ENCODE measurements around the gene CATSPERB.
"Not testable (repeated sequence)": the region's sequence is repeated elsewhere in the genome, so short reads cannot be mapped to it uniquely, and the experiment has no call there.

CATSPERB gene

GRCh38 chr14:91674911-91675310 lies 57.0 kb downstream of the CATSPERB start:
- DNase-seq (ENCODE audit: extremely low read depth in 1 of 2, low read depth in 1 of 2) = no peak

GRCh38 chr14:91669867-91670266 lies 62.0 kb downstream of the CATSPERB start:
- no peak for DNase-seq (ENCODE audit: extremely low read depth in 1 of 2, low read depth in 1 of 2)

- not testable (repeated sequence) for DNase-seq (ENCODE audit: extremely low read depth in 1 of 2, low read depth in 1 of 2)
Measured at GRCh38 chr14:91667101-91667500, 64.8 kb downstream of the CATSPERB start.

GRCh38 chr14:91660790-91661189 lies 71.1 kb downstream of the CATSPERB start:
- DNase-seq (ENCODE audit: extremely low read depth in 1 of 2, low read depth in 1 of 2) = no peak

- DNase-seq (ENCODE audit: extremely low read depth in 1 of 2, low read depth in 1 of 2) = no peak
Measured at GRCh38 chr14:91654836-91655235, 77.0 kb downstream of the CATSPERB start.

GRCh38 chr14:91653451-91653850 lies 78.4 kb downstream of the CATSPERB start:
- no peak for DNase-seq (ENCODE audit: extremely low read depth in 1 of 2, low read depth in 1 of 2)

GRCh38 chr14:91649930-91650329 lies 82.0 kb downstream of the CATSPERB start:
- DNase-seq (ENCODE audit: extremely low read depth in 1 of 2, low read depth in 1 of 2) = no peak

GRCh38 chr14:91647856-91648255 lies 84.0 kb downstream of the CATSPERB start:
- no peak for DNase-seq (ENCODE audit: extremely low read depth in 1 of 2, low read depth in 1 of 2)

GRCh38 chr14:91636604-91637003 lies 95.3 kb downstream of the CATSPERB start:
- no peak for DNase-seq (ENCODE audit: extremely low read depth in 1 of 2, low read depth in 1 of 2)

GRCh38 chr14:91624757-91625156 lies 107.1 kb downstream of the CATSPERB start:
- no peak for DNase-seq (ENCODE audit: extremely low read depth in 1 of 2, low read depth in 1 of 2)

- no peak for DNase-seq (ENCODE audit: extremely low read depth in 1 of 2, low read depth in 1 of 2)
Measured at GRCh38 chr14:91614187-91614586, 117.7 kb downstream of the CATSPERB start.

- DNase-seq (ENCODE audit: extremely low read depth in 1 of 2, low read depth in 1 of 2) = no peak
Measured at GRCh38 chr14:91613459-91614112, 118.3 kb downstream of the CATSPERB start.

GRCh38 chr14:91611528-91611927 lies 120.4 kb downstream of the CATSPERB start:
- no peak for DNase-seq (ENCODE audit: extremely low read depth in 1 of 2, low read depth in 1 of 2)

- no peak for DNase-seq (ENCODE audit: extremely low read depth in 1 of 2, low read depth in 1 of 2)
Measured at GRCh38 chr14:91609161-91609560, 122.7 kb downstream of the CATSPERB start.

GRCh38 chr14:91607322-91608047 lies 124.4 kb downstream of the CATSPERB start:
- DNase-seq (ENCODE audit: extremely low read depth in 1 of 2, low read depth in 1 of 2) = no peak

GRCh38 chr14:91606851-91607250 lies 125.0 kb downstream of the CATSPERB start:
- no peak for DNase-seq (ENCODE audit: extremely low read depth in 1 of 2, low read depth in 1 of 2)

GRCh38 chr14:91604611-91605010 lies 127.3 kb downstream of the CATSPERB start:
- not testable (repeated sequence) for DNase-seq (ENCODE audit: extremely low read depth in 1 of 2, low read depth in 1 of 2)

- no peak for DNase-seq (ENCODE audit: extremely low read depth in 1 of 2, low read depth in 1 of 2)
Measured at GRCh38 chr14:91599994-91600393, 131.9 kb downstream of the CATSPERB start.

GRCh38 chr14:91595736-91596135 lies 136.2 kb downstream of the CATSPERB start:
- DNase-seq (ENCODE audit: extremely low read depth in 1 of 2, low read depth in 1 of 2) = no peak

GRCh38 chr14:91593957-91594356 lies 137.9 kb downstream of the CATSPERB start:
- DNase-seq (ENCODE audit: extremely low read depth in 1 of 2, low read depth in 1 of 2) = not testable (repeated sequence)

GRCh38 chr14:91586410-91586809 lies 145.5 kb downstream of the CATSPERB start:
- no peak for DNase-seq (ENCODE audit: extremely low read depth in 1 of 2, low read depth in 1 of 2)

- no peak for DNase-seq (ENCODE audit: extremely low read depth in 1 of 2, low read depth in 1 of 2)
Measured at GRCh38 chr14:91585856-91586255, 146.0 kb downstream of the CATSPERB start.

Measured in stimulated activated CD8-positive, alpha-beta memory T cell treated with anti-CD3 and anti-CD28 coated beads, Interleukin-7, amount 100 ng/mL, for 48 hours (primary cell).